GM18868 (cell line): ENCODE data around the gene CCL26.

Experiments
- ATAC-seq: cut with Tn5 transposase; IDR thresholded peaks from one replicate; pipeline ENCODE4 v1.9.1; 2021; ENCODE audit warnings: mild to moderate bottlenecking, moderate library complexity; ENCODE audit not compliant: unreplicated experiment

Gene CCL26

GRCh38 chr7:75772081-75773077 is at the start of gene CCL26:
Gene CCL26 (minus strand): TSS chr7:75772211. CDS start chr7:75772176, 35 bp downstream.
- no peak for ATAC-seq

GRCh38 chr7:75820688-75821087 is 48.7 kb upstream of the CCL26 start:
- no peak for ATAC-seq

GRCh38 chr7:75819711-75820110 is 47.7 kb upstream of the CCL26 start:
- no peak for ATAC-seq

GRCh38 chr7:75818472-75818871 is 46.5 kb upstream of the CCL26 start:
- no peak for ATAC-seq

GRCh38 chr7:75817116-75817515 is 45.1 kb upstream of the CCL26 start:
- no peak for ATAC-seq

- ATAC-seq, result no peak
These were observed 43.5 kb upstream of the CCL26 start for GRCh38 chr7:75815418-75816064.

GRCh38 chr7:75814407-75814947 is 42.5 kb upstream of the CCL26 start:
- ATAC-seq, result no peak

- no peak for ATAC-seq
These were observed 41.8 kb upstream of the CCL26 start, which contains the start of gene CCL24 for GRCh38 chr7:75813781-75814236. Gene CCL24 (minus strand): TSS chr7:75813806. CDS start chr7:75813715, 91 bp downstream.

- ATAC-seq, result no peak
These were observed 41.1 kb upstream of the CCL26 start for GRCh38 chr7:75813084-75813483.

- ATAC-seq, result no peak
These were observed 40.1 kb upstream of the CCL26 start for GRCh38 chr7:75811894-75812678.

GRCh38 chr7:75809396-75809795 is 37.4 kb upstream of the CCL26 start:
- no peak for ATAC-seq

GRCh38 chr7:75808106-75808505 is 36.1 kb upstream of the CCL26 start:
- no peak for ATAC-seq

GRCh38 chr7:75807452-75807851 is 35.4 kb upstream of the CCL26 start:
- no peak for ATAC-seq

- no peak for ATAC-seq
These were observed 34.7 kb upstream of the CCL26 start for GRCh38 chr7:75806560-75807307.

- ATAC-seq, result no peak
These were observed 32.7 kb upstream of the CCL26 start for GRCh38 chr7:75804705-75805104.

GRCh38 chr7:75804004-75804403 is 32.0 kb upstream of the CCL26 start:
- ATAC-seq, result no peak

GRCh38 chr7:75802552-75802821 is 30.5 kb upstream of the CCL26 start:
- no peak for ATAC-seq

- no peak for ATAC-seq
These were observed 26.8 kb upstream of the CCL26 start for GRCh38 chr7:75798770-75799169.

GRCh38 chr7:75796420-75796819 is 24.4 kb upstream of the CCL26 start:
- no peak for ATAC-seq

- ATAC-seq, result no peak
These were observed 23.8 kb upstream of the CCL26 start for GRCh38 chr7:75795831-75796285.
